Thymus (tissue), 11 donors: ENCODE measurements around the gene ATXN7. TPM values are rescaled to one million over a fixed set of nuclear protein-coding genes. Genes with fewer than 3 reads are reported as not detected.

Source experiments
- DNase-seq, 9 donors: peaks; one replicate each; pipeline ENCODE4 v3.0.0-alpha.2; 2013; ENCODE audit warnings: low spot score in 9 of 9, low read depth in 6 of 9, missing footprints in 1 of 9
- H3K27ac ChIP-seq, 2 donors: one replicate each; pipeline ENCODE4 v1.5.1; 2013; ENCODE audit warnings: control low read depth in 1 of 2, low read depth in 1 of 2, low read length in 1 of 2, mild to moderate bottlenecking in 1 of 2, moderate library complexity in 1 of 2
- H3K27me3 ChIP-seq, 2 donors: one replicate each; pipeline ENCODE4 v1.5.1; 2013; ENCODE audit warnings: low read length in 1 of 2; ENCODE audit not compliant: control insufficient read depth in 2 of 2, insufficient read depth in 1 of 2
- H3K36me3 ChIP-seq, 2 donors: one replicate each; pipeline ENCODE4 v1.5.1; 2013; ENCODE audit warnings: low read length in 1 of 2, mild to moderate bottlenecking in 1 of 2, moderate library complexity in 1 of 2; ENCODE audit not compliant: control insufficient read depth in 2 of 2, insufficient read depth in 2 of 2
- H3K4me1 ChIP-seq, 2 donors: one replicate each; pipeline ENCODE4 v1.5.1; 2013; ENCODE audit warnings: low read length in 2 of 2; ENCODE audit not compliant: control insufficient read depth in 2 of 2, insufficient read depth in 2 of 2
- H3K4me3 ChIP-seq, 2 donors: one replicate each; pipeline ENCODE4 v1.5.1; 2013; ENCODE audit warnings: low read length in 2 of 2, control low read depth in 1 of 2, mild to moderate bottlenecking in 1 of 2
- H3K9me3 ChIP-seq, 2 donors: one replicate each; pipeline ENCODE4 v1.5.1; 2013; ENCODE audit warnings: low read length in 1 of 2, mild to moderate bottlenecking in 1 of 2; ENCODE audit not compliant: control insufficient read depth in 2 of 2, insufficient read depth in 1 of 2
- WGBS: extraction: QIAGEN DNeasy Blood & Tissue Kit; methylation state at CpG from one replicate; pipeline ENCODE4 v1.1.7; 2013; 5-methylcytosine and 5-hydroxymethylcytosine counted together
- polyA plus RNA-seq: library from polyadenylated mRNA; stranded (reverse); fragments of 200-250 nt; gene quantifications from one replicate; pipeline ENCODE4 v1.2.3, GENCODE V29; 2013
- total RNA-seq: library from RNA; stranded (reverse); fragments of 120-200 nt; gene quantifications from one replicate; pipeline ENCODE4 v1.2.4, GENCODE V29; 2013
- donor health status: healthy.

Gene ATXN7
- total and polyA plus RNA-seq, 2 donors, result 7.8 to 11.8 TPM

DNA sequence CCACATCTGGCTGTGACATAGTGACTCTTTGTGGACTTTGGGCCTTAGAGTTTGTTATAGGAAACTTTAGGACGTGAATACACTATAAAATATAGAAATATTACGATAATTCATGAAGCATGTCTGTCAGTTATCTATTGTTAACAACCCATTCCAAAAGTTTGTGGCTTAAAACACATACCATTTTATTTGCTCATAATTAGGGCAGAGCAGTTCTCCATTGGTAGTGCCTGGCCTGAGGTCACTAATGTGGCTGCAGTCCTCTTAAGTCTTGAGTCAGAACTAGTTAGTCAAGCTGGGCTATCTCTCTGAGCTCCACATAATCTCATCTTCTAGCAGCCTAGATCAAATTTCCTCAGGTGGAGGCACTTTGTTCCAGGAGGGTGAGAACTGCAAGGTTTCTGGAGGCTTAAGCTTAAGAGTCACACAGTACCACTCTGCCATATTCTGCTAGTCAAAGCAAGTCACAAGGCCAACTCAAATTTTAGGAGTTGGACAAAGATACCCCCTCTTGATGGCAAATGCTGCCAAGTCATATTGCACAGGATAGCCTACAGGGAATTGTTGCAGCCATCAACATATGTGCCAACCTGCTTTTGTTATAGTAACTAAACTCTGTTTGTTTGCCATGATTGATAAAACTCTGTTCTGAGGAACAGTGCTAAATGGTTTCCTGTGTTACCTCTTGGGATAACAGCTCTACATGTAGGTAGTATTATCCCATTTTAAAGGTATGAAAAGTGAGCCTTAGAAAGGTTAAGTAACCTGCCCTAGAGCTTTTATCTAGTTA is 8.7 kb downstream of the ATXN7 start:
- DNase-seq, result no peak
- H3K27ac ChIP-seq, result no peak overlapping the region
- no peak overlapping the region for H3K4me3 ChIP-seq
- peaks cover 0 to 6% of the 10 kb centered on the region in 2 donors for H3K36me3 ChIP-seq
- 98% methylated on average over 2 of the region's 2 CpGs for WGBS
- H3K9me3 ChIP-seq, result no peaks in the 10 kb centered on the region
- H3K4me1 ChIP-seq, result peaks cover 1 to 3% of the 10 kb centered on the region in 2 donors
- no peaks in the 10 kb centered on the region for H3K27me3 ChIP-seq

DNA sequence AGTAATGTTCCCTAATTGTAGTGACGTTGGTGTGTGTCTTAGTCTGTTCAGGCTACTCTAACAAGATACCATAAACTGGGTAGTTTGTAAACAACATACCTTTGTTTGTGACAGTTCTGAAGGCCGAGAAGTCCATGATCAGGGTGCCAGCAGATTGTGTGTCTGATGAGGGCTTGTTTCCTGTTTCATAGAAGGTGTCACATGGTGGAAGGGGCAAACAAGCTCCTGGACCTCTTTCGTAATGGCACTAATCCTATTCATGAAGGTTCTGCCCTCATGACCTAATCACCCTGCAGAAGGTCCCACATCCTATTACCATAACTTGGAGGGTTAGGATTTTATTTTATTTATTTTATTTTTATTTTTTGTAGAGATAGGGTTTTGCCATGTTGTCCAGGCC is 11.1 kb downstream of the ATXN7 start:
- peaks cover 3 to 8% of the 10 kb centered on the region in 2 donors for H3K4me1 ChIP-seq
- H3K27ac ChIP-seq, result no peak overlapping the region
- 96% methylated on average over 3 of the region's 3 CpGs for WGBS

DNA sequence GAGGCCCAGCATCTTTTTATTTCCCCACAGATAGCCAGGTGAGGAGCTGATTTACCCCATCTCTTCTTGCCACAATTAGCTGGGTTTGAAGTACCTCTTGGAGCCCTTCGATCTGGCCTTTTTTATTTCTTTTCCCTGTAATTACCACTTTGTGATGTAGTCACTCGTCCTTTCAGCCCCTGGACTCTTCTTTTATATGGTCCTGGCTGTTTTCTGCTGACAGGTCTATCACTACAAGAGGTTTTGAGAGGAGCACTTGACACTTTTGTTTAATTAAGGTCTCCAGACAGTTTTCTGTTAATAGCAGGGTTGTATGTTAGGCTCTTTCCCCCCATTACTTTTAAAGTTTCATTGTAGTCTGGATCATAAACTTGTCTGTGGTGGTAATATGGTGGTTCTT is 11.8 kb downstream of the ATXN7 start:
- Histone ChIP-seq H3K4me1 (peaks cover 3 to 8% of the 10 kb centered on the region in 2 donors), H3K4me3 (no peak overlapping the region), H3K27me3 (no peaks in the 10 kb centered on the region), H3K27ac (no peak overlapping the region), H3K36me3 (no peaks in the 10 kb centered on the region), H3K9me3 (no peaks in the 10 kb centered on the region)
- 96% methylated on average over 2 of the region's 2 CpGs for WGBS
- DNase-seq, result no peak

More for the DNA sequence above, 11.1 kb downstream of the ATXN7 start:
- DNase-seq, result no peak
- no peak overlapping the region for H3K4me3 ChIP-seq
- H3K9me3 ChIP-seq, result no peaks in the 10 kb centered on the region
- no peaks in the 10 kb centered on the region for H3K36me3 ChIP-seq
- H3K27me3 ChIP-seq, result no peaks in the 10 kb centered on the region

DNA sequence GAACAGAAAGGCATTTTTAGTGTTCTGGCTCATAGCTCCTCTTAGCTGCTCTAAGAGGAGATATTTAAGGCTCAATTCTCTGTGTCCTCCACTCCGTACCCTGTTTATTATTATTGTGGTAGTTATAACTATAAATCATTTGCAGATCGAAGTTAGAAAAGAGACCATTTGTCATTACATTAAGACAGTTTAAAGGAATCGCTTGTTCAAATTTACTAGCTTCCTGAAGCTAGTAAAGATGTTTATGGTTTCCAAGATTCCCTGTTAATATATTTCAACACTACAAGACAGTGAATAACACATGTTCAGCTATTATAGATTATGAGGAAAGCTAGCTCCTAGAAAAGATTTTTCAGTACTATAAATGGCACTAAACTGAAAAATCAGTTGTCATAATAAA is 12.6 kb downstream of the ATXN7 start:
- DNase-seq, result no peak
- peaks cover 3 to 8% of the 10 kb centered on the region in 2 donors for H3K4me1 ChIP-seq
- H3K36me3 ChIP-seq, result no peaks in the 10 kb centered on the region
- no peak overlapping the region for H3K4me3 ChIP-seq
- H3K9me3 ChIP-seq, result no peaks in the 10 kb centered on the region
- WGBS, result 91% methylated on average over 3 of the region's 3 CpGs
- H3K27me3 ChIP-seq, result no peaks in the 10 kb centered on the region
- no peak overlapping the region for H3K27ac ChIP-seq

DNA sequence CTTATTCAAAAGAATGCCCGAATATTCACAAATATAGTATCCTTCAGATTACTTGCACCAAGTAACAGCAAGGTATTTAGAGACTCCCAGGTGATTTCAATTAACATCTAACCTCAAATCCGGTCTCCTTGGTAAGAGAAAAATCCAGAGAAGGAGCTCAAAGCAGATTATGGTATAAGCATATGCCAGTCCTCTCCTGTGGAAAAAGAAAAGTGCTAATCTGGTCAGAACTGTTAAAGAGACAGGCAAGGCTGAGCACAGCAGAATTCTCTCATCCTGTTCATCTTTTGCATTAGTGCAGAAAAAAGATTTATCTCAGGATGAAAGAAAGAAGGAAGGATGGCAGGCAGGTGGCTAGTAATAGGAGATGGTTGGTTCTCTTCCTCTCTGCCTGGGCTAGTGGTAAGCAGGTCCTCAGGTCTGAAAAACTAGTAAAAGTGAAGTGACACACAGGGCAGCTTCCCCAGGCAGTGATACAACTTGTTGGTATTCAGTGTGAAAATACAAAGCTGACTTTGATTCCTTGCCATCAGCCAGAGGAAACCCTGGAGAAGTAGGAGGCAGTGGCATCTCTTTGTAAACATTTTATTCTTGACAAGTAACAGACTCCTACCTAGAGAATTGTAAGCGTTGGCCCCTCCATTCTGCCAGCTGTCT is 14.2 kb downstream of the ATXN7 start:
- no peak for DNase-seq
- Histone ChIP-seq H3K4me1 (peaks cover 0 to 8% of the 10 kb centered on the region in 2 donors), H3K36me3 (no peaks in the 10 kb centered on the region), H3K4me3 (no peak overlapping the region), H3K9me3 (no peaks in the 10 kb centered on the region), H3K27ac (no peak overlapping the region), H3K27me3 (no peaks in the 10 kb centered on the region)
- WGBS, result 96% methylated on average over 3 of the region's 3 CpGs

DNA sequence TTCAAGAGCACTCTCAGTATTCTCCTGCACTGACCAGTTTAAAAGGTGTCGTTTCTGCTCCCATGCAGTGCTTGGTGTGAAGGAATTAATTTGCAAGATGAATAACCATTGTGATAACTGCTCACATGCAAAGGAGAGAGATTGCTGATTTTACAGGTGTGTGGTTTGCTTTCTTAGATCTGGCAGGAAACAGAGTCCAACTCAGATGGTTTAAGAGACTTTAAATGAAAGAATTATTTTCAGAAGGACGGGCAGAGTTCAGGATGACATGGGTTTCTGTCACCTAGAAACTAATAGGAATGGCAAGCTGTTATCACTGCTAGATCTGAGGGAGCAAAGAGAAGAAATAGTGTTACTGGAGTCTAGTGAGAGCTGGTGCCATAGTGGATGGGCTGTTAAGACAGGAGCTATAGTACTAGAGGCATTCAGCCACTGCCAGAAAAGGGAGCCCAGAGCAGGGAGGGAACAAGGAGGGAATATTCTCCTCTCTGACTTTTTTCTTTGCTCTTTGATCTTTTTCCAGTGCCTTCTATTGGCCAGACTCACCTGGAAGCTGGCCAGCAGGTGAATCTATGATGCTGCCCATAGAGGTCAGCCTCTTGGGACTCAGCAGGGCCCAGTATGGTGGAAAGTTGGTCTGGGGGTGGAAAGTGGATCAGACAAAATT is 14.9 kb downstream of the ATXN7 start:
- Histone ChIP-seq H3K4me1 (peaks cover 0 to 8% of the 10 kb centered on the region in 2 donors), H3K27me3 (no peaks in the 10 kb centered on the region), H3K9me3 (no peaks in the 10 kb centered on the region), H3K36me3 (no peaks in the 10 kb centered on the region), H3K27ac (no peak overlapping the region), H3K4me3 (no peak overlapping the region)
- 37% methylated on average over 2 of the region's 2 CpGs for WGBS
- no peak for DNase-seq

DNA sequence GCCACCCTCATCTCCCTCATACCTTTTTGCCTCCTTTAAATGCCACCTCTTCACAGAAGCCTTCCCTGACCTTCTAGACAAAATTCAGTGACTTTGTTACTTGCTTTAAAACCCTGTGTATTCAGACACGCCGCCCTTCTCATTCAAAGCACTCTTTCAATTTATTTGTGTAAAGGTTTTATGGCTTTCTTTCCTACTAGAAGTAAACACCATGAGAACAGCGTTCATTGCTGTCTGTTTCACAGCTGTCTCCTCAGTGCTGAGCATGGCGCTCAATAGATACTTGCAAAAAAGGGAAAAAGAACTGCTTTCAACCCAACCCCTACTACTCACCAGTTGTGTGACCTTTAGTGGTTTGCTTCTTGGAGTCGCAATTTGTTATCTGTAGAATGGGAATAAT is 17.0 kb downstream of the ATXN7 start:
- no peak for DNase-seq
- no peaks in the 10 kb centered on the region for H3K27me3 ChIP-seq
- no peaks in the 10 kb centered on the region for H3K9me3 ChIP-seq
- no peak overlapping the region for H3K4me3 ChIP-seq
- 97% methylated on average over 5 of the region's 5 CpGs for WGBS
- H3K4me1 ChIP-seq, result peaks cover 0 to 8% of the 10 kb centered on the region in 2 donors
- H3K36me3 ChIP-seq, result no peaks in the 10 kb centered on the region
- no peak overlapping the region for H3K27ac ChIP-seq

DNA sequence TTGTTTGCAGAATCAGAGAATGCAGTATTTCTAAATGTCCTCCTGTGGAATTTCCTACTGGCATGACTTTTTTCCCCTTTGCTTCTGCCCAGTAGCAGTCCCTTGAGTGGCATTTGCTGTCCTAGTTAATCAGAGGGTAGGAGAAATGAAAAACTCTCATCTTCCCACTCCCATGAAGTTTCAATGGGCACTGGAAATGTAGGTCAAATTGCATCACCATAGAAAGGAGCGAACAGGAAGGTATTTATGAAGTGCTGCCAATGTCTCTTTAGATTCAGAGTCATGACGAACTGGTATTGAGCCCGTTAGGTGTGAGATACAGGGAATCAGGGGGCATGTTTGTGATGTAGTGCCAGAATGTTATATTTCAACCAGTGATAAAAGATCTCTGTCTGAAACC is 23.2 kb downstream of the ATXN7 start:
- no peaks in the 10 kb centered on the region for H3K36me3 ChIP-seq
- WGBS, result 95% methylated on average over 3 of the region's 3 CpGs
- no peak for DNase-seq
- no peak overlapping the region for H3K27ac ChIP-seq
- no peaks in the 10 kb centered on the region for H3K9me3 ChIP-seq
- no peaks in the 10 kb centered on the region for H3K27me3 ChIP-seq
- H3K4me3 ChIP-seq, result no peak overlapping the region
- H3K4me1 ChIP-seq, result no peaks in the 10 kb centered on the region

DNA sequence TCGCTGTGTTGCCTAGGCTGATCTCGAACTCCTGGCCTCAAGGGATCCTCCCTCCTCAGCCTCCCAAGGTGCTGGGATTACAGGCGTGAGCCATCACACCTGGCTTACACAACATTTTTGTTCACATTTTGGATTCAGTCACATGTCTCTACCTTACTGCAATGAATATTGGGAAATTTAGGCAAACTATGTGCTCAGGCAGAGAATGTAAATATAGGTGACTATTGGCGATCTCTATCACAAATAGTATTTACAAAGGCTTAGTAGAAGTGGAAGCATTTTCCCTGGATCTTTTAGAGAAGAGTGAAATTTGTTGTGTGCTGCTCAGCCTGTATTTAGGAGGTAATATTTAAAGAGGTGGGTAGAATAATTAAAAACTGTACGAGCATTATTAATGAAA is 27.9 kb downstream of the ATXN7 start:
- no peaks in the 10 kb centered on the region for H3K9me3 ChIP-seq
- no peaks in the 10 kb centered on the region for H3K36me3 ChIP-seq
- H3K4me1 ChIP-seq, result no peaks in the 10 kb centered on the region
- H3K27me3 ChIP-seq, result no peaks in the 10 kb centered on the region
- H3K4me3 ChIP-seq, result no peak overlapping the region
- WGBS, result 99% methylated on average over 5 of the region's 5 CpGs
- DNase-seq, result no peak
- no peak overlapping the region for H3K27ac ChIP-seq
